Suprapubic skin (tissue), 4 donors: ENCODE data around the gene HRCT1. TPM values are rescaled to one million over a fixed set of nuclear protein-coding genes. Genes with fewer than 3 reads are reported as not detected.

Experiments used
- DNase-seq, 2 donors: peaks; one replicate each; pipeline ENCODE4 v3.0.0-alpha.2; 2019; ENCODE audit warnings: low spot score in 2 of 2
- H3K27ac ChIP-seq: fragments of 200-600 bp; sonication (generic); one replicate; pipeline ENCODE4 v1.5.1; 2019
- H3K27me3 ChIP-seq: fragments of 200-600 bp; sonication (generic); one replicate; pipeline ENCODE4 v1.5.1; 2019
- H3K36me3 ChIP-seq: fragments of 200-600 bp; sonication (generic); one replicate; pipeline ENCODE4 v1.5.1; 2019
- H3K4me1 ChIP-seq: fragments of 200-600 bp; sonication (generic); one replicate; pipeline ENCODE4 v1.5.1; 2019
- H3K4me3 ChIP-seq: fragments of 200-600 bp; sonication (generic); one replicate; pipeline ENCODE4 v1.5.1; 2019; ENCODE audit warnings: mild to moderate bottlenecking
- H3K9me3 ChIP-seq: fragments of 200-600 bp; sonication (generic); one replicate; pipeline ENCODE4 v1.5.1; 2019
- CTCF ChIP-seq, 2 donors: fragments of 200-600 bp in 1 of 2; fragments of 450-650 bp in 1 of 2; sonication (generic) in 1 of 2; IDR thresholded peaks; one replicate each; pipeline ENCODE4 v1.5.1; 2016 to 2019; ENCODE audit warnings: antibody characterized with exemption in 2 of 2, mild to moderate bottlenecking in 1 of 2, moderate library complexity in 1 of 2
- EP300 ChIP-seq: sonication (generic); formaldehyde crosslinking; IDR thresholded peaks from one replicate; pipeline ENCODE4 v1.6.1; 2017; ENCODE audit warnings: antibody characterized with exemption
- POLR2A ChIP-seq, 2 donors: fragments of 450-650 bp; IDR thresholded peaks; one replicate each; pipeline ENCODE4 v1.6.1; 2017; ENCODE audit warnings: antibody characterized with exemption in 2 of 2, mild to moderate bottlenecking in 2 of 2, moderate library complexity in 2 of 2
- POLR2AphosphoS5 ChIP-seq, 3 donors: sonication (generic); formaldehyde crosslinking; IDR thresholded peaks; one replicate each; pipeline ENCODE4 v1.6.1; 2017; ENCODE audit warnings: antibody characterized with exemption in 3 of 3
- WGBS: methylation state at CpG from one replicate; pipeline ENCODE4 v1.1.5; 2018; 5-methylcytosine and 5-hydroxymethylcytosine counted together
- total RNA-seq, 4 donors: library from RNA; depleted of rRNA; stranded (reverse); fragments of >200 nt; gene quantifications; one replicate each; pipeline ENCODE4 v1.1.0, GENCODE V29; 2016

The HRCT1 gene
- total RNA-seq, 4 donors from 2014 or later, result 1.2 to 5.8 (median 2.9) TPM

GRCh38 chr9:35905051-35905781, 786 bp upstream of the HRCT1 start:
- Histone ChIP-seq H3K27ac (peak overlapping the region; percentile 96), H3K36me3 (no peaks in the 10 kb centered on the region), H3K27me3 (peaks cover 3% of the 10 kb centered on the region), H3K4me1 (peaks cover 66% of the 10 kb centered on the region), H3K4me3 (no peak overlapping the region), H3K9me3 (no peaks in the 10 kb centered on the region)
- DNase-seq, result no peak
- TF ChIP-seq CTCF (IDR thresholded peaks at IDR 0.05) (no peak), EP300 (no peak), POLR2AphosphoS5 (IDR thresholded peaks at IDR 0.05) (no peak), POLR2A (IDR thresholded peaks at IDR 0.05) (no peak)
- 78% methylated on average over 8 of the region's 8 CpGs for WGBS

- Histone ChIP-seq H3K36me3 (no peaks in the 10 kb centered on the region), H3K9me3 (no peaks in the 10 kb centered on the region), H3K4me3 (peak overlapping the region; percentile 41), H3K27me3 (peaks cover 3% of the 10 kb centered on the region), H3K4me1 (peaks cover 83% of the 10 kb centered on the region), H3K27ac (peak overlapping the region; percentile 96)
- WGBS, result 40% methylated on average over 12 of the region's 14 CpGs
- TF ChIP-seq EP300 (no peak), POLR2A (IDR thresholded peaks at IDR 0.05) (peak in 1 of 2 donors; percentile 38), POLR2AphosphoS5 (IDR thresholded peaks at IDR 0.05) (peak in 1 of 3 donors; percentile 29)
- peak in 1 of 2 donors; percentile 81 for DNase-seq
Observed at GRCh38 chr9:35906923-35907699, 1.1 kb downstream of the HRCT1 start.

GRCh38 chr9:35907711-35908503, 1.9 kb downstream of the HRCT1 start:
- peaks cover 83% of the 10 kb centered on the region for H3K4me1 ChIP-seq
- H3K27ac ChIP-seq, result peak overlapping the region; percentile 96
- peak overlapping the region; percentile 41 for H3K4me3 ChIP-seq

GRCh38 chr9:35908504-35909125, 2.6 kb downstream of the HRCT1 start:
- TF ChIP-seq CTCF (IDR thresholded peaks at IDR 0.05), result no peak
- TF ChIP-seq EP300, result no peak
- no peak for TF ChIP-seq POLR2AphosphoS5 (IDR thresholded peaks at IDR 0.05)
- TF ChIP-seq POLR2A (IDR thresholded peaks at IDR 0.05), result no peak
- Histone ChIP-seq H3K36me3 (no peaks in the 10 kb centered on the region), H3K4me3 (peak overlapping the region; percentile 41), H3K9me3 (no peaks in the 10 kb centered on the region), H3K27ac (peak overlapping the region; percentile 96), H3K4me1 (peaks cover 79% of the 10 kb centered on the region), H3K27me3 (no peaks in the 10 kb centered on the region)
- DNase-seq, result no peak
- 76% methylated on average over 9 of the region's 9 CpGs for WGBS

More at GRCh38 chr9:35907711-35908503, 1.9 kb downstream of the HRCT1 start:
- Histone ChIP-seq H3K9me3 (no peaks in the 10 kb centered on the region), H3K27me3 (no peaks in the 10 kb centered on the region), H3K36me3 (no peaks in the 10 kb centered on the region)
- WGBS, result 40% methylated on average over 13 of the region's 13 CpGs
- TF ChIP-seq CTCF (IDR thresholded peaks at IDR 0.05), result no peak
- TF ChIP-seq POLR2AphosphoS5 (IDR thresholded peaks at IDR 0.05), result peak in 1 of 3 donors; percentile 41
- TF ChIP-seq POLR2A (IDR thresholded peaks at IDR 0.05), result no peak
- no peak for TF ChIP-seq EP300
- DNase-seq, result peak in 1 of 2 donors; percentile 85

GRCh38 chr9:35909274-35909673, 3.3 kb downstream of the HRCT1 start, which contains the start of gene SPAAR:
Gene SPAAR (plus strand): TSS chr9:35909490. CDS start chr9:35910464, 974 bp downstream.
- Histone ChIP-seq H3K27me3 (no peaks in the 10 kb centered on the region), H3K4me3 (peak within 1 kb of the TSS; percentile 41), H3K4me1 (peaks cover 76% of the 10 kb centered on the region), H3K9me3 (no peaks in the 10 kb centered on the region), H3K27ac (peak within 1 kb of the TSS; percentile 96), H3K36me3 (no peaks in the 10 kb centered on the region)
- WGBS, result 80% methylated on average over 8 of the region's 11 CpGs
- no peak for DNase-seq
- TF ChIP-seq POLR2A (IDR thresholded peaks at IDR 0.05) (no peak), CTCF (IDR thresholded peaks at IDR 0.05) (no peak), EP300 (no peak), POLR2AphosphoS5 (IDR thresholded peaks at IDR 0.05) (no peak)
